ENCODE results near the gene SPOCK1.
"Not testable (repeated sequence)": the region's sequence is repeated elsewhere in the genome, so short reads cannot be mapped to it uniquely, and the experiment has no call there.

The SPOCK1 gene

GRCh38 chr5:137254119-137255090, 244.7 kb downstream of the SPOCK1 start:
- no peak for DNase-seq

DNA sequence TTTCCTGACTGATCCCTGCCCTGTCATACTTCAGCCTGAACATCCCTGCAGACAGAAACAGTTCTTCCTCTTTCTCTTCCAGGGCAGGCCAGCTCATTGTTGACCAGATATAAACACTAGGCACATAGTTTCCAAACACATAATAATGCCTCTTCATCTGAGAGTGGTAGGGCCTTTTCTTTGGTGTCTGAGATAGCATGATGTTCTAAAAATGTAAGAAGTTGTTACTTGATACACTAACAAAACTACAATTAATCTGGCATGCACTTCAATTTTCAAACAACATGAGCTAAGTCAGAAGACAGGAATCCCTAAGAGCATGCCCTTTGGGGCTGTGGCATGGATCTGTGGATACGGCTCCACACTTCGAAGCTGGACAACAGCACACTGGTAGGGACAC, 246.6 kb downstream of the SPOCK1 start:
- DNase-seq: no peak

DNA sequence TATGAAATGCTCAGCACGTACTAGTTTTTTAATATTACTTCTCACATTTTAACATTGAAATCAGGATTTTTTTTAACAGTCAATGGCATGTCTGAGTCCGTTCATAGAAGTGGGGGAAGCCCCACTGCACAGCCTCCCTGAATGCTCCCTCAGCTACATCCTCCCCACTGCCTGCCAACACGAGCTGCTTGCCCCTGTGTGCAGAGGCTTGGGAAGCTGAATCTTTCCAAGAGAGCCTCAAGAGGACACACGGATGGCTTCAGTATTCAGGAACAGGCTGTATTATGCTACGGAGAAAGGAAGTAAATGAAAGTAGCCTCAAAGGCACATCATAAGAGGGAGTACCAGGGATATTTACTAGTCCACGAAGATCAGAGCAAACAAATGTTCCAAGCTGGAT, 248.7 kb downstream of the SPOCK1 start:
- DNase-seq: no peak

DNA sequence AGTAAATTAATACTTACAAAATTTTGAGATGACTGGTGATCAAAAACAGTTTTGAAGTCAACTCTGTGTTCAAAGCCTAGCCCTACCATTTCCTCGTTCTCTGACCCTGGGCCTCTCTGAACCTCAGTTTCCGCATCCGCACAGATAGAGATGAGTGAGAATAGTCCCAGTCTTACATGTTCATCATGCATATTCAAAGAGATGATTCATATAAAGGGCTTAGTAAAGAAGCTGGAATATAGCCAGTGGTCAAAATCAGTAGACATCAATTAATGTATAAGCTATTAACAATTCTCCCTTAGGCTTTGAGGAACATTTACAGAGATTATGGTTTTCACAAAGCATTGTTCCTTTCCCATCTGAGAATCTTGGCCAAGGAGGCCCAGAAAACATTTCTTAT, 250.6 kb downstream of the SPOCK1 start:
- no peak for DNase-seq

DNA sequence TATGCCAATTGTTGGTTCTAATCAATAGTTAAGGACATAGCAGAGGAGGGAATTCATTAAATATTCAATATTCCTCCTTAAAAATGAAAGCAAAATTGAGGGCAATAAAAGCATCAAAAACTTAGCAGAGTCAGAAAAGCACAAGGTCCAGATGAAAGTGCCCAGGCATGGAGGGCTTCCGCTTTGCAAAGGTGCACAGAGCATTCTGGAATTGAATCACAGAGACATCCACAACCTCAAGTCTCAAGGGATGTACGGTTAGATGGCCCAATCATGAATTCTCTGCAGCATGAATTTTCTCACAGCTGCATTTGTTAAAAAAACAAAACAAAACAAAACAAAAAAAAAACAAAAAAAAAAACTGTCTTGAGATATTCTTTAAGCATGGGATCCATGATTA, 253.7 kb downstream of the SPOCK1 start:
- DNase-seq: no peak

GRCh38 chr5:137240285-137240684, 258.8 kb downstream of the SPOCK1 start:
- DNase-seq: no peak

DNA sequence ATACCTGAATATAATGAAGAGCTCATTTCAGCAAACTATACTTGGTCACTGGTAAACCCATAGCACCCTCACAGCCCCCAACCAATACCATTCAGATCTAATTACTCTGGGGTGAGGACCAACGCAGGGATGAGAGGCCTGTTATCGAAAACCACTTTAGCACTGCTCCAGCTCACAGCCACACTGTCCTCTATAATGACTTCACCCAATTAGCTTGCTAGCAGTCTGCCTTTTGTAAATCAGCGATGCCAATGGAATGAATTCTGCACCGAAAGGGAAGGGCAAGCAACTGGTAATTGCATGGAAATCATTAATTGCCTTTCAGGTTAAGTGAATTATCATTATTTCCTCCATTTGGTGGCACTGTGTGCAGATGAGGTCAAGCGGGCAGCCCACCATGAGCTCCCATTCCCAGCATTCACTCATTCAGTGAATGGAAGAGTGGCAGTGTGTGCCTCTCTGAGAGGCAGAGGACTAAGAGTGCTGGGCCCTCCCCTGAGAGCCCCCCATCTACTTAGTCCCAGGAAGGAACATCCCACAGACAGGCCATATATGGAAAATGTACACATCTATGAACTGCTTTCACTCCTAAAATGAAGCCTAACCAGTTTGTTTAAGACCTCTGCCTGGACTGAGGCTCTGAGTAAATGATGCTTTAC, 262.1 kb downstream of the SPOCK1 start:
- DNase-seq: no peak

DNA sequence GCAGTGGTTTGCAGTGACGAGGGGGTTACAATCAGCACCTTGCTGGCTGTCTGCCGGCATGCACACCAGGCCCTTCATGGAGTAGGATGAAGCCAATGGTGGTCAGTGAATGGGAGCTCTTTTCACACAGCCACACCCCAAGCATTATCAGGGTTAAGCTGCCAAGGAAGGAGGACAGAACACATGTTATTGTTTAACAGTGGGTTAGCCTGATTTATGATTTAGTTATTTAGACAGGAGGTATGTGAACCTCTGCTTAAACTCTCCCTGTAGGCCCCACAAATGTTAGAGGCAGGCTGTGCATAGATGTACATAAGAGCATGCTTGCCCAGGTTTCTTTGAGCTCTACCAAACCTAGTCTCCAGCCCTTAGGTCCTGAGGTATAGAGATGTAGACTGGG, 262.9 kb downstream of the SPOCK1 start:
- DNase-seq: no peak

- no peak for DNase-seq
Measured at GRCh38 chr5:137234973-137235943, 263.9 kb downstream of the SPOCK1 start.

- DNase-seq: no peak
Measured at GRCh38 chr5:137233726-137234125, 265.4 kb downstream of the SPOCK1 start.

- not testable (repeated sequence) for DNase-seq
Measured at GRCh38 chr5:137233304-137233703, 265.8 kb downstream of the SPOCK1 start.

- DNase-seq: no peak
Measured at GRCh38 chr5:137231540-137231939, 267.6 kb downstream of the SPOCK1 start.

DNA sequence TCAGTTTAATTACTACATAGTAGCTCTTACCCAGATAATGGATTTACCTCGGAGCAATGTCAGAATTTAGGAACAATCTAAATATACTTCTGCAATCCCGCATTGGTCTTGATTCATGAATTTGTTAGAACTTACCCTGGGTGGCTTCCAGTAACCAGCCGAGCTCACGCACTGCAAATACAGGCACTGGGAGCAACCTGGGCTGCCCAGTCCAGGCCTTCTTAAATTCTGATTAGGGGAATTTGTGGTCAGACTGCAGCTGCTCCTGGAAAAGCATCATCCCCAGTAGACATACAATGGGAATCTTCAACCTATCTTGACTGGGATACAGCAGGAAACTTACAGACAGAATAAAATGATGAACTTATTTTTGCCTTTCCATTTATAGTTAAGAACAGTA, 270.3 kb downstream of the SPOCK1 start:
- DNase-seq: no peak

GRCh38 chr5:137226081-137226480, 273.0 kb downstream of the SPOCK1 start:
- no peak for DNase-seq

GRCh38 chr5:137223324-137224295, 275.5 kb downstream of the SPOCK1 start:
- DNase-seq: no peak

- DNase-seq: no peak
Measured at GRCh38 chr5:137221943-137222342, 277.2 kb downstream of the SPOCK1 start.

- peak in 1 of 2 experiments; percentile 4 for DNase-seq
Measured at GRCh38 chr5:137220523-137220927, 278.6 kb downstream of the SPOCK1 start.

DNA sequence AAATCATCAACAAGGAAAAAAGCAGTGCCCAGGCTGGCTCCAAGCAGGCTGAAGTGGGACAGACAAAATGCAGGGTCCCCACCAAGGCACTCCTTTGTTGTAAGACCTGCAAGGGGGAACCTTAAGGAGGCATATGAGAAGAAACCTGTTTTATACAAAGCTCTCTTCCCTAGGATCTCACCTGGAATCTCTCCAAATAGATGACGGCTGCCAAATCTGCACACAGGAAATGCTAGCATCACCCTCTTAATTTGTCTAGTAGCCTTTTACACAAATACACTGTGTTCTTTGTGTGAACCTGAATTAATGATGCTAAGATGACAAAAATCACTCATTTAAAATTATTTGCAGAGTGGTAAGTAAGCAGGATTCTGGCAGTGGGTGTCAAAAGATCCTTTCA, 280.2 kb downstream of the SPOCK1 start:
- no peak for DNase-seq

GRCh38 chr5:137218471-137218870, 280.7 kb downstream of the SPOCK1 start:
- no peak for DNase-seq

DNA sequence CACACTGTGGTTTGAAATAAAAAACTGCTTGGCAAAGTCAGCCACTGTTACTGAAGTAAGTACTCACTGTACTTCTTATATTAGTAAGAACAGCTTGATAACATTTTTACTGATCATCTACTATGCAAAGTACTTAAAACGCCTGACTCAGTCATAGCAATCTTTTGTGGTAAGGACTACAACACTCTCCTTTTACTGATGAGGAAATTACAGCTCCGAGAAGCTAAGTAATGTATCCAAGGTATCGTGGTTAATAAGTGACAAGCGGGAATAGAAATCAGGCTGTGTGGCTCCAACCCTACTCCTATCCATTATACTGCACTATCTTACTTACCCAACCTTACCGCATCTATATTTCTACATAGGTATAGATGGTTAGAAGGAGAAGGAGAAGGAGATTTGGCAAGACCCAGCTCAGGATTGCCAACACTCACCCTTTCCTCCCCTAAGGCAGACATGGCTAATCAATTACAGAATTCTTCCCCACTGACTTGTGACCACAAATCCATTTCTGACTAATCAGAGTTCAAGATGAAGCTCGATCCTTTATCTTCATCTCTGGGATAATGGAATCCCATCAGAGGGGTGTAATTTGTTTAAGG, 281.4 kb downstream of the SPOCK1 start:
- no peak for DNase-seq

- DNase-seq: no peak
Measured at GRCh38 chr5:137216976-137217598, 282.0 kb downstream of the SPOCK1 start.

Data from NCI-H1930 (cell line).